Subcutaneous abdominal adipose tissue (tissue), 5 donors: ENCODE results near the gene KLHL30.

Experiments
- H3K27ac ChIP-seq: one replicate; pipeline ENCODE4 v1.7.0; 2013; ENCODE audit warnings: low read depth, mild to moderate bottlenecking, inconsistent platforms, low read length, moderate library complexity
- H3K27me3 ChIP-seq, 5 donors: one replicate each; pipeline ENCODE4 v1.7.0; 2013; ENCODE audit warnings: low read length in 5 of 5, inconsistent platforms in 1 of 5; ENCODE audit not compliant: control insufficient read depth in 5 of 5, insufficient read depth in 4 of 5
- H3K36me3 ChIP-seq, 5 donors: one replicate each; pipeline ENCODE4 v1.7.0; 2013; ENCODE audit warnings: low read length in 5 of 5; ENCODE audit not compliant: control insufficient read depth in 5 of 5, insufficient read depth in 5 of 5
- H3K4me1 ChIP-seq, 5 donors: one replicate each; pipeline ENCODE4 v1.7.0; 2013; ENCODE audit warnings: low read length in 5 of 5, mild to moderate bottlenecking in 3 of 5, moderate library complexity in 1 of 5; ENCODE audit not compliant: control insufficient read depth in 5 of 5, insufficient read depth in 5 of 5
- H3K4me3 ChIP-seq, 5 donors: one replicate each; pipeline ENCODE4 v1.7.0; 2013; ENCODE audit warnings: low read length in 5 of 5, low read depth in 1 of 5
- H3K9ac ChIP-seq, 5 donors: one replicate each; pipeline ENCODE4 v1.7.0; 2013; ENCODE audit warnings: low read length in 5 of 5, mild to moderate bottlenecking in 4 of 5, moderate library complexity in 3 of 5
- H3K9me3 ChIP-seq, 5 donors: one replicate each; pipeline ENCODE4 v1.7.0; 2013; ENCODE audit warnings: low read length in 5 of 5; ENCODE audit not compliant: control insufficient read depth in 5 of 5
- donor health status: healthy.
- donor health status: healthy.
- donor health status: healthy.
- donor health status: healthy.
- donor health status: healthy.

KLHL30 gene

GRCh38 chr2:238121511-238122286 is 16.8 kb upstream of the KLHL30 start:
- H3K27me3 ChIP-seq: peaks cover 13 to 34% (median 21%) of the 10 kb centered on the region in 5 donors
- no peak overlapping the region for H3K4me3 ChIP-seq
- H3K9ac ChIP-seq: no peak overlapping the region
- peaks cover 0 to 11% (median 3%) of the 10 kb centered on the region in 5 donors for H3K4me1 ChIP-seq
- no peaks in the 10 kb centered on the region for H3K9me3 ChIP-seq
- H3K36me3 ChIP-seq: no peaks in the 10 kb centered on the region
- H3K27ac ChIP-seq: no peak overlapping the region

GRCh38 chr2:238122287-238123217 is 15.9 kb upstream of the KLHL30 start:
- Histone ChIP-seq H3K27ac (no peak overlapping the region), H3K36me3 (no peaks in the 10 kb centered on the region), H3K27me3 (peaks cover 4 to 27% (median 13%) of the 10 kb centered on the region in 5 donors), H3K4me3 (no peak overlapping the region), H3K9ac (no peak overlapping the region), H3K9me3 (no peaks in the 10 kb centered on the region), H3K4me1 (peaks cover 0 to 19% (median 7%) of the 10 kb centered on the region in 5 donors)

- Histone ChIP-seq H3K36me3 (no peaks in the 10 kb centered on the region), H3K9ac (no peak overlapping the region), H3K4me3 (no peak overlapping the region), H3K4me1 (peaks cover 0 to 25% (median 7%) of the 10 kb centered on the region in 5 donors), H3K27me3 (peaks cover 3 to 19% (median 12%) of the 10 kb centered on the region in 5 donors), H3K27ac (no peak overlapping the region), H3K9me3 (no peaks in the 10 kb centered on the region)
Observed at GRCh38 chr2:238123218-238123971, 15.1 kb upstream of the KLHL30 start.

GRCh38 chr2:238123991-238124470 is 14.4 kb upstream of the KLHL30 start:
- Histone ChIP-seq H3K4me1 (peaks cover 0 to 25% (median 7%) of the 10 kb centered on the region in 5 donors), H3K27ac (no peak overlapping the region), H3K9ac (no peak overlapping the region), H3K27me3 (peaks cover 3 to 14% (median 12%) of the 10 kb centered on the region in 5 donors), H3K9me3 (no peaks in the 10 kb centered on the region), H3K4me3 (no peak overlapping the region), H3K36me3 (no peaks in the 10 kb centered on the region)

- Histone ChIP-seq H3K36me3 (no peaks in the 10 kb centered on the region), H3K4me1 (peaks cover 0 to 25% (median 7%) of the 10 kb centered on the region in 5 donors), H3K9me3 (no peaks in the 10 kb centered on the region), H3K27ac (no peak overlapping the region), H3K27me3 (peaks cover 3 to 12% (median 7%) of the 10 kb centered on the region in 5 donors), H3K9ac (no peak overlapping the region), H3K4me3 (no peak overlapping the region)
Observed at GRCh38 chr2:238124488-238125126, 13.9 kb upstream of the KLHL30 start.

- peaks cover 0 to 19% (median 7%) of the 10 kb centered on the region in 5 donors for H3K4me1 ChIP-seq
- no peak overlapping the region for H3K9ac ChIP-seq
- no peaks in the 10 kb centered on the region for H3K36me3 ChIP-seq
- H3K27me3 ChIP-seq: peaks cover 0 to 9% (median 3%) of the 10 kb centered on the region in 5 donors
- H3K4me3 ChIP-seq: no peak overlapping the region
- H3K9me3 ChIP-seq: no peaks in the 10 kb centered on the region
- H3K27ac ChIP-seq: no peak overlapping the region
Observed at GRCh38 chr2:238125127-238125885, 13.2 kb upstream of the KLHL30 start.

GRCh38 chr2:238126338-238126737 is 12.1 kb upstream of the KLHL30 start:
- no peak overlapping the region for H3K9ac ChIP-seq
- no peaks in the 10 kb centered on the region for H3K9me3 ChIP-seq
- H3K27me3 ChIP-seq: peaks cover 0 to 9% (median 0%) of the 10 kb centered on the region in 5 donors
- H3K27ac ChIP-seq: no peak overlapping the region
- H3K4me3 ChIP-seq: no peak overlapping the region
- no peaks in the 10 kb centered on the region for H3K36me3 ChIP-seq
- H3K4me1 ChIP-seq: peaks cover 0 to 14% (median 5%) of the 10 kb centered on the region in 5 donors

- Histone ChIP-seq H3K36me3 (no peaks in the 10 kb centered on the region), H3K4me3 (peak overlapping the region in 2 of 5 donors; percentile 37 to 43)
Observed at GRCh38 chr2:238126775-238127164, 11.7 kb upstream of the KLHL30 start.

More at GRCh38 chr2:238126775-238127164, 11.7 kb upstream of the KLHL30 start:
- Histone ChIP-seq H3K27ac (no peak overlapping the region), H3K9me3 (no peaks in the 10 kb centered on the region), H3K9ac (no peak overlapping the region), H3K27me3 (peaks cover 0 to 9% (median 0%) of the 10 kb centered on the region in 5 donors), H3K4me1 (peaks cover 0 to 14% (median 5%) of the 10 kb centered on the region in 5 donors)
